OCI-M2 (cell line): ENCODE measurements around the gene TENM4.
"Not testable (repeated sequence)": the region's sequence is repeated elsewhere in the genome, so short reads cannot be mapped to it uniquely, and the experiment has no call there.

ENCODE experiments used
- DNase-seq: peaks from one replicate; lab custom pipeline; 2025; ENCODE audit not compliant: unreplicated experiment; lab: John Stamatoyannopoulos, UW

Gene TENM4

DNA sequence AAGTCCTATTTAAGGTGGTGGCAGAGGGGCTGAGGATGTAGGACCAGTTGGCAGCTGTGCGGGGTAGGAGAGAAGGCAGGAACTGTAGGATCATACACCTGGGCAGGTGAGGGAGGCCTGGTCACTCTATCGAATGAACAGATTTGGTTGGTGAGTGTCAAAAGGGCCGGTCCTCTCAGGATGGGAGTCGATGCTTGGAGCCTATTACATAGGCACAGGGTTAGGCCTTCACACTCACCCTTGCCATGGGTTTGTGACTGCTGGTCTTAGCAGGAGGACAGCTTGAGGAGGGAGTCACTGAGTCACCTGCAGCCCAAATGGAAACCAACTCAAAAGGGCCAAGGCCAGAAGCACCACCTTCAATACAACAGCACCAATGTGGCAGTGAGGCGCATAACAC lies 786.0 kb downstream of the TENM4 start:
- no peak for DNase-seq

DNA sequence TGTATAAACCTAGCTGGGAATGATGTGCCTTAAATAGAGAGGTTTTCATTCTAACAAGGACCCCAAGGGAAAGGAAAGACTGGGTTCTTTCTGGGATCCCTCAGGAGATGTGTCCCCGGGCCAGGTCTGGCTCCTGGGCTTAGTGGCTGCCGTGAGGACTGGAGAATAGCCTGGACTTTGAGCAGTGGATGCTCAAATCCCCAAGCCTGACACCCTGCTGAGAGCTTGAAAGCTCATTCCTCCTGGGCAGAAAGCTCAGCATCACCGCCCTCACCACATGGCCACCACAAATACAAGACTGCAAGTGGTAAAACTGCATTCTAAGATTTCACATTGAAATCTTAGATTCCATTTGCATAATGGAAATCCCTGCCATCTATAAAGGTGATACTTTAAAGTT lies 786.8 kb downstream of the TENM4 start:
- no peak for DNase-seq

DNA sequence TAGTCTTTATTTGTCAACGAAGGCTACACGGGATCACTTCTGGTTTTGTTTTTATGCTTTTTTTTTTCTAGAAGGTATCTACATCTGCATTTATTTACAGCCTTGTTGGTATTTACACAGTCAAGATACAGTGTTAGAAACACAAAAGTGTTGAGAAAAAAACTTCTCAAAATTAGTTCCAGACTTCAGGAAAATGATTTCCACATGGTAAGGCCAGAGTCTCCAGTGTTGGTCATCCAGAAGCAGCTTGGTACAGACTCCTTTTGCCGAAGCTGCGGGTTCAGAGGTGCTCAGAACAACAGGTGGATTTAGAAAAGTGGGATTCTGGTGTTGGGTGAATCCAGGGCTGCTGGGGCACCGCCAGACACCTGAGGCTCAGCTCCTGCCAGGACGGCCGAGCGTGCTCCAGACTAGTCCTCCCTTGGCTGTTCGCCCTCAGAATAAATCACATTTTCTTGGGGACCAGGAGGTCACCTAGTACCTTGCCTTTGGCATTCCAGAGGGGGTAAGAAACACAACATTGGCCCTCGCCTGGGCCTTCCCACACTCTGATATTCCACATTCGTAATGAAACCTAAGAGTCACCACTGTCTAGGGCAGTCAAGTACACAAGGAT lies 787.4 kb downstream of the TENM4 start:
- no peak for DNase-seq

DNA sequence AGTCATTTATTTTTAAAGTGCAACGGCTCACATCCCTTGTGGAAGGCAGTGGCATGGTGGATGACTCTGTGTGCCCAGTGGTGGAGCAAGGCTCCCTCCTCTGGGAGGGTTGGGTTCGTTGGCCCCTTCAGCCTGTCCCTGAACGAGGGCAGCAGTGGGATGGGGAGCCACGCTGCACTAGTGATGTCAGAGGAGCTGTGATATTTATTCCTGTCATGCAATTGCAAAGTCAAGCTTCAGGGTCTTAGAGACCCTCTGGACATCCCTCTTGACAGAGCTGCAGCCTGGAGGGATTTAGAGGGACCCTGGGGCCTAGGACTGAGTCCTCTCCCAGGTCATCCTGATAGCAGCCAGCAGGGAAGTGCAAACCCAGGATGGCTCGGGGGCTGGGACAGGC lies 788.0 kb downstream of the TENM4 start:
- DNase-seq = no peak

DNA sequence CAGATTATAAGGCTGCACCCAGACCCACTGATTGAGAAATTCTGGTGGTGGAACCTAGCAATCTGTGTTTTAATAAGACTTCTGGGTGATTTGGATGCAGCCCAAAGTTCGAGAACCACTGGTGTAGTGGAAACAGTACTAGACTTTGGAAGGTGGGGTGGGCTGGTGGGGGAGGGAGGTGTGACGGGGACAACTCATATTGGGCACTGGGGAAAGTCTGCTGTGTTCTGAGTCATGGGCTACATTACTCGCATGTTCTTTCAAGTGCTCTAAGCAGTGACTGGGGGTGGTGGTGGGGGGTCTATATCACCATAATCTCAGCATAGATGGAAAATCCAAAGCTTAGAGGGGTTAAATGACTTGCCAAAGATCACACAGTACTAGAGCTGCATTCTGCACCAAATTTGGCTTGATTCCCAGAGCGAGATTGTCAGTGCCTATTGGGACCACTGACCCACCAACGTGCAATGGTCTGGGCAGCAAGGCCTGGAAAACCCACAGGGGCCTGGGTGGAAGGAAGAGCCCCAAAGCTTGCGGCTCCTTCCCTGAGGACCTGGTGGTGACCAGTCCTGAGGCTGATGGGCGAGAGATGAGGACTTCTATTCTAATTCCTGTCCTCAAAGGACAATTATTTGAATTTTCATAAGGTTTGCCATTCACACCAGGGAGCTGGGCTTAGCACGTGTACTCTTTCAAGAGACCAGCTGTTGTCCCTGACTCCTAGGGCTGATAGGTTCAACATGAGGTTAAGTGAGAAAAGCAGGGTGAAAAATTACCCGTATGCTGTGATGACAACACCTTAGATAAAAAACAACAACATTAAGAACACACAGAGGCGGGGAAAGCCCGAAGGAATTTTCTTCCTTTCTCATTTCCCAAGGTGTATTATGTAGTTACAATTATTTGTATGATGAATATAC lies 788.6 kb downstream of the TENM4 start:
- DNase-seq = no peak

DNA sequence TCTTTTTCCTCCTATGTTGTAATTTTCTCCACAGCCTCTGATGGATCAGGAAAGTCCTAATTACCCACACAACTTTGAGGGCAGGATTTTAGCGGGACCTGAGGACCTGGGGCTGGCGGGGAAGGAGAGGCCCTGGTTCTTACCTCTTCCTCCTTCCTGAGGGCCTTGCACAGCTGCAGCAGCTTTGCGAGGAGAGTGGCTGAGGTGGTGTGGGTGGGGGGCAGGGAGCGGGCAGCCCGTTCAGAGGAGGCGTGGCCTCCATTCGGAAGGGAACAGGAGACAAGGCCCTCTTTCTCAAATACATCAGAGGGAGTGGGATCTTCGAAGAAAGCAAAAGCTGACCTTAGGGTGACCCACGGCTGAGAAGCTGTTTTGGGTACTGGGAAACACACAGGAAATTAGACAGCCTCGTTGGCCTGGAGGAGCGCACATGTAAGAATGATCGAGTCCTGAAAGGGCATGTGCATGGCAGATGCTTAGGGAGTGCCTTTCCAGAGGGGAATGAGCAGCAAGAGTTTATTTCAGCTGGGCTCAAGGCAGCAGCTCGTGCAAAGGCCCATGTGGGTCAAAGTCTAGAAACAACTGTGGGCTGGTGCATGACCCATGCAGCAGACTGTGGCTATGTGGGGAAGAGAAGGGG lies 789.6 kb downstream of the TENM4 start:
- DNase-seq = no peak

DNA sequence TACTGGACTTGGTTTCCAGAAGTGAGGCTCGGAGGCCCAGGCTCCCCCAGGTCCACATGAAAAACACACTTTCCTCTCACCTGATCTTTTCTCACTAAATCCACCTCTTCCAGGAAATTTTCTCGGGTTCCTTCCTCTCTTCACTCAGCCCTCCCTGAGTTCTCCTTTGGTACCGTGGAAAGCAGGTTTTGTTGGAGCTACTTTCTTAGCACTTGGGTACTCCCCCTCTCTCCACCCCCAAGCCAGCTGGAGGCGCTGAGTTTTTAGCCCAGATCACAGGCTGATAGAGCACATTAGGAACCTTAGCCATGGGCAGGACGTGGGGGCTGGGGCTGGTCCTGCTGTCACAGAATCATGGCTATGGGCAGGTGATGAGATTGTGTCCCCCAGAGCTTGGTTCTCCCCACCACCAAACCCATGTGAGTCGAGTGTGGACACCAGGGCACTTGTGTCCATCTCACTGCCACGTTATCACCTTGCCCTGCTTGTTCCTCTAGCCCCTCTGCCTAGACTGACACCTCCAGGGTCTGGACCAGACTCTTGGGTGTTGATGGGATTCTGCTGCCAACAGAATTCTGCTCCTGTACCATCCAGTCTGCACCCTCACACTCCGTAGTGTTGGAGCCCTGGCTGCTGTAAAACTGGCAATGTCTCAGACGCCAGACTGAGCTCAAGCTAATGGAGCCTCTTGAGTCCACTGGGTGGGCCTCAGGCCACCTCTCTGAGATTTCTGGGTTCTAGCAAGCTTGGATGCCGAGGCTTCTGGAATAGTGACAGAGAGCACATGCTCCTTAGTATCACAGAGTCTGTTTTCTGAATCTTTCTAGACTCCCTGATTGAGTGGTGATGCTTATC lies 791.2 kb downstream of the TENM4 start:
- DNase-seq = no peak

DNA sequence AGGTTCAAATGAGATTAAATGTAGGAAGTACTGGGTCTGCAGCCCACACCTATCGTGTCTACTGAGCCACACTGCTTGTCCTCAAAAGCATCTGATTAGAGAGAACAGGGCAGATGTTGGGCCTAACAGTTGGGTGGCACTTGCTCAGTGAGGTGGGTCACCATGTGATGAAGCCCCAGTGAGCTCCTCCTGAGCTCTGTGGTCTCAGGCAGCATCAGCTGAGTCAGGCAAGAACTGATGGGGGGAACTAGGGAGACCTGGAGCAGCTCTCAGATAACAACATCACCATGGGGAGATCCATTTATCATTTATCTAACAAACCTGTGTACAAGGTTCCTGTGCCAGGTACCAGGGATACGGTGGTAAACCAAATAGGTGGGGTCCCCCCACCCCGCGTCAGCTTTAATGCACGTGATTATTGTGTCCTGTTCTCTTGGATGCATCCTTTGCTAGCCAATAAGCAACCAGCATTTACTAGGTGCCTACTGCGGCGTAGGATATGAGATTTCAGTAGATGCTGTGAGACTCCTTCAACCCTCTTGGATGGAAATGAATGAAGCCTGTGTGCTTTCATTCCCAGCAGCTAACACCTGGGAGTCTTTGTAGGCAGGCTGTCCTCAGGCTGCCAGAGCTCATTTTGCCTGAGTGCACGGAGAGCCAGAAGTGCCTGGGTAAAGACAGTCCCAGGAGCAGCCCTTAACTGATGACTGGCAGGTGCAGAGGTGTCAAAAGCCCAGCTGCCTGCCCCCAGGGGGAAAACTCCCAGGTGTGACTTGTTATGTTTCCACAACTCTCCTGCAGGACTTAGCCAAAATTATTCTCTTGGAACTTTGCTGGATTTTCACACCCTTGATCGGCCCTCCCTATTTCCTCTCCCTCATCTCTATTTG lies 792.6 kb downstream of the TENM4 start:
- no peak for DNase-seq

DNA sequence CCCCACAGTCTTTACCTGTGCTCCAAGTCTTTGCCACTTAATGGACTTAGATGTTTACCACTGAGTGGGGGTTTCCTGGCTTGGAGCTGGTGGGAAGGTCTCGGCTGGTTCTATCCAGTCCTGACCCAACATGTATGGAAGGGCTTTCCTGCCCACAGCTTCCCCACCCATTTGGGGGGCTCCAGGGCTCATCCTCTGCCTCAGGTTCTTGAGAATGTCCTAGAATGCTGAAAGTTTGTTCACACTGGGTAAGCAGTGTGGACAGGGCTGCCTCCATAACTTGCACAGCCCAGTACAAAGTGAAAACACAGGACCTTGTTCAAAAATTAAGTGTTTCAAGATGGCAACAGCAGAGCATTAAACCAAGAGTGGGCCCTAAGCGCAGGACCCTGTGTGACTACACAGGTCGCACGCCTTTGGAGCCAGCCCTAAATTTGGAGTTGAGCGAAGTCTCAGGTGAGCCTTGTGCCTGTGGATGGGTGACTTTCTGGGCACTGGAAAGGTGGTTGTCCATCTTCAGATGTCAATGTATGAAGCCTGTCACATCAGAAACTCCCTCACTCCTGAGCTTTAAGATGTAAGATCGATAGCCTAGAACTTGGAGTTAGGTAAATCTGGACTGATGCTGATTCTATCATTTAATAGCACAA lies 793.4 kb downstream of the TENM4 start:
- DNase-seq = no peak

DNA sequence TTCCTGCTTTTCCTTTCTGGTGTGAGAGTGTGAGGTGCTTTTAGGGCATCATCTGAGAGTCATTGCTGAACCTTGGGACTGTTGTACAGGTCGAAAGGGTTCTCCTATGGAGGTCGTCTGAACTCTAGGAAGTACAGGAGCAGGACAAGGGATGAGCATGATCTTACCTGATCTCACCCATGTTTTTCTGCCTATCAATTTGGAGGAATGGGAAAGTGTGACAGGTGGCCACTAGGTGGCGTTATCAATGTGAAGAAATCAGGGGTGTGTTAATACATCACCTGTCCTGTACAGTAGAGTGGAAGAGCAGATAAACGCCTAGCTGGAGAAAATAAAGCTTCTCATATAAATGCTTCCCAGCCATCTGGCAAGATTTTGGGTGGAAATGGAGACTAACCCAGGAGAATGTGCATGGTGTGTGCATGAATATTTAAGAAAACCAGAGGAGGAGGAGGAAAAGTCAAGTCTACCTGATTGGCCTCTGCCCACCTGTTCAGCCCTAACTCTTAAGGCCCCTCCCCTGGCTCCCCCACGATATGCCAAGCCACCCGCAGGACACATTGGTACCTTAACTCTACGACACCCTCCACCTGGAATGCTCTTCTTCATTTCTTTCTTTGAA lies 794.2 kb downstream of the TENM4 start:
- DNase-seq = no peak

DNA sequence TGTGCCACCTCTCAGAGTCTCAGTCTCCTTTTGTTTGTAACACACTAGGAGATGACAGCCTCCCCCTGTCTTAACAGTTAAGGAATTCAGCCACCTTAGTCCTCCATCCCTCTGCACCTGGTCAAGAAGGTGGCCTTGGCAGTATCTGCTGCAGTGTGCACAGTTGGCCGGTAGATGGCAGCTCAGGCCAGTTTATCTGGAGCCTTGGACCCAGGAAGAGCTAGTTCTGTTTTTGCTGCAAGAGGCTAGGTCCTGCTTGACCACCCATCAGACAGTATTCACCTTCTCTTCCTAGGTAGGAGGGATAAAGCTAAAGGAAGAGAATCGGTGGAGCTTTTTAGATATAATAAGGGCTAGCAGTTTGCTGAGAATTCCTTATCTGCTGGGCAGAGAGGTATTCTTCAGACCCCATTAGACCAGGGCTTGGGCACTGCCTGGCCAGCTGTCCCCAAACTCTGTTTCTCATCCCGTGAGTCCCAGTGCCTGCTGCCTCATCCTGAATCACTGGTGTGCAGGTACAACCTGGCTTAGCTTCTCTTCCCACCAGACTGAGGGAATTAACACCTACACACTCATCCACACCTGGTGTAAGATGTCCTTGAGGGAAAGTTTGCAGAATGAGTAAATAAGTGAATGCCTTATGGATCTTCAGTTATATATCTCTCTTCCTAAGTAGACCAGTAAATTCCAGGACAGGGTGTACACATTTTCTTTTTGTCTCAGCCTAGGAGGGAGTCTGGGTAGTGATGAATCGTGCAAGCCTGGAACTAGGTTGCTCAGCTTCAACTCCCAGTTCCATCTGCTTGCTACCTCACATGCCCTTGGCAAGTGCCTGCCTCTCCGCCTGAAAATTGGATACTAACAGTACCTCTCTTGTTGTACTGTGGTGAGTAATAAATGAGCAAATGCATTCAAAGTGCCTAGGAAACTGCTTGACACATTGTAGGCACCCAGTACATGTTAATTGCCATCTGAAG lies 795.3 kb downstream of the TENM4 start:
- DNase-seq = no peak

DNA sequence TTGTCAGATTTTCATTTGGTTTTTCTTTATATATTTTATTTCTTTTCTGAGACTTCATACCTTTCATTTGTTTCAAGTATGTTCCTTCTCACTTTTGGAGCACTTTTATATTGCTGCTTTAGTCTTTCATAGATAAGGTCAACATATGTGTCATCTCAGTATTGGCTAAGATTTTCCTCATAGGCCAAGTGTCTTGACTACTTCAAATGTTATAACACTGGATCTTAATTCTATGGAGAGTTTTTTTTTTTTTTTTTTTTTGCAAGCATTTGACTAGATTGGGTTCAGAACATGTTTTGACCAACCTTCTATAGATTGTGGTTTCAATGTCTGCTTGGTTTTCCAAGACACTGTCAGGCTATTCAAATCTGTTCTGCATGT lies 797.2 kb downstream of the TENM4 start:
- no peak for DNase-seq

DNA sequence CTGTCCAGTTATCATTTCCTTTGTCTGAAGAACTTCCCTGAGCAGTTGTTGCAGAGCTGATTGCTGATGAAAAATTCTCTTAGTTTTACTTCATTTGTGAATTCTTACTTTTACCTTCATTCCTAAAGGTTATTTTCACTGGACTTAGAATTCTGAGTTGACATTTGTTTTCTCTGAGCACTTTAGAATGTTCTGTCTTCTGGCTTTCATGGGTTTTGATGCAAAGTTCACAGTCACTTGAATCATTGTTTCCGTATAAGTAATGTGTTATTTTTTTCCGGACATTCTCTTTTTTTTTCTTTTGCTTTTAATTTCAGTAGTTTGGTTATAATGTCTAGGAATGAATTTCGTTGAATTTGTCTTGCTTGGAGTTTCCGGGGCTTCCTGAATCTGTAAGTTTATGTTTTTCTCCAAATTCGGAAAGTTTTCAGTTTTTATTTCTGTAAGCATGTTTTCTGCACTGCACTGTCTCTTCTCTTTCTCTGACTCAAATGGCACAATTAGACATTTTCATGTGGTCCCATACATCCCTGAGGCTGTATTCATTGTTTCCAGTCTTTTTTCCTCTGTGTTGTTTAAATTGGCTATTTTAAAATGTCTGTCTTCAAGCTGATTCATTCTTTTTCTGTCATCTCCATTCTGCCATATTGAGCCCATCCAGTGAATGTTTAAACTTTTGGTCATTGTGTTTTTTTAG lies 797.7 kb downstream of the TENM4 start:
- DNase-seq = no peak

DNA sequence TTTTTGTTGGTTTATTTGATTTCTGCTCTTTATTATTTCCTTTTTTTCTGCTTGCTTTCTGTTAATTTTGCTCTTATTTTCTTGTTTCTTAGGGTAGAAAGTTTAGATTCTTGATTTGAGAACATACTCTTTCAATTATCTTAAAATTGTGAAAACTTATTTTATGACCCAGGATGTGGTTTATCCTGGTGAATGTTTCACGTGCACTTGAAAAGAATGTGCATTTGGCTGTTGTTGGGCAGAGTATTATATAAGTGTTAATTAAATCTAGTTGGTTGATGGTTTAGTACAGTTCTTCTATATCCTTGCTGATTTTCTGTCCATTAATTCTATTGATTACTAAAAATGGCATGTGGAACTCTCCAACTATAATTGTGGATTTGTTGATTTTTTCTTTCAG lies 799.3 kb downstream of the TENM4 start:
- DNase-seq = no peak

DNA sequence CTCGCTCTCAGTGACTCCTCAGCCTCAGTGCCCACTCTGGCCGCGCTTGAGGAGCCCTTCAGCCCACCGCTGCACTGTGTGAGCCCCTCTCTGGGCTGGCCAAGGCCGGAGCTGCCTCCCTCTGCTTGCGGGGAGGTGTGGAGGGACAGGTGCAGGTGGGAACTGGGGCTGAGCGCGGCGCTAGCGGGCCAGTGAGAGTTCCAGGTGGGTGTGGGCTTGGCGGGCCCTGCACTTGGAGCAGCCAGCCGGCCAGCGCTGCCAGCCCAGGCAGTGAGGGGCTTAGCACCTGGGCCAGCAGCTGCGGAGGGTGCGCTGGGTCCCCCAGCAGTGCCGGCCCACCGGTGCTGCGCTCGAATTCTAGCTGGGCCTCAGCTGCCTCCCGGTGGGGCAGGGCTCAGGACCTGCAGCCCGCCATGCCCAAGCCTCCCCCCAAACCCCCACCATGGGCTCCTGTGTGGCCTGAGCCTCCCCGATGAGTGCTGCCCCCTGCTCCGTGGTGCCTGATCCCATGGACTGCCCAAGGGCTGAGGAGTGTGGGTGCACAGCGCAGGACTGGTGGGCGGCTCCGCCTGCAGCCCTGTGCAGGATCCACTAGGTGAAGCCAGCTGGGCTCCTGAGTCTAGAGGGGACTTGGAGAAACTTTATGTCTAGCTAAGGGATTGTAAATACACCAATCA lies 802.0 kb downstream of the TENM4 start:
- DNase-seq = no peak

DNA sequence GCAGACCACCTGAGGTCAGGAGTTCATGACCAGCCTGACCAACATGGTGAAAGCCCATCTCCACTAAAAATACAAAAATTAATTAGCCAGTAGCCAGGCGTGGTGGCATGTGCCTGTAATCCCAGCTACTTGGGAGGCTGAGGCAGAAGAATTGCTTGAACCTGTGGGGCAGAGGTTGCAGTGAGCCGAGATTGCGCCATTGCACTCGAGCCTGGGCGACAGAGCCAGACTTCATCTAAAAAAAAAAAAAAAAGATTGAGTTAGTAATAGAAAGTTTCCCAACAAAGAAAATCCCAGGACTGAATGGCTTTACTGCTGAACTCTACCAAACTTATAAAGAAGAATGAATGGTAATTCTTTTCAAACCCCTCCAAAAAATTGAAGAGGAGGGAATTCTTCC lies 803.3 kb downstream of the TENM4 start:
- DNase-seq = not testable (repeated sequence)
